H1 (cell line): ENCODE results near the gene RGS21. TPM values are rescaled to one million over a fixed set of nuclear protein-coding genes. Genes with fewer than 3 reads are reported as not detected.

Experiments
- CTCF ChIA-PET: fragments of 300-600 bp; sonication (Branson Sonifier 250); formaldehyde crosslinking; loops from one replicate; lab custom pipeline; 2021; ENCODE audit not compliant: partially characterized antibody; lab: Charles Lee
- POLR2A ChIA-PET: fragments of 300-600 bp; sonication (Branson Sonifier 250); formaldehyde crosslinking; loops from one replicate; lab custom pipeline; 2021; ENCODE audit warnings: inconsistent platforms; ENCODE audit not compliant: partially characterized antibody; lab: Charles Lee
- DNase-seq, 2 experiments: peaks; one replicate each; pipeline versions ENCODE4 v3.0.0 to v3.0.0-alpha.2; 2010 to 2022; ENCODE audit warnings: low spot score in 2 of 2, low read depth in 1 of 2, mixed read lengths in 1 of 2
- FAIRE-seq: peaks from 2 replicates; lab custom pipeline; 2011; peaks lifted over from hg19 to GRCh38; lab: Jason Lieb, UNC
- H2AFZ ChIP-seq: 2 replicates; pipeline ENCODE4 v1.8.1; 2012; ENCODE audit warnings: low read length, inconsistent platforms
- H2AK5ac ChIP-seq: 2 replicates; pipeline ENCODE4 v1.6.1; 2013; ENCODE audit warnings: low read depth, low read length
- H2BK120ac ChIP-seq: replicated peaks from 2 replicates; pipeline ENCODE3; 2013; ENCODE audit warnings: low read depth, low read length, inconsistent platforms
- H2BK12ac ChIP-seq: 2 replicates; pipeline ENCODE4 v1.6.1; 2013; ENCODE audit warnings: low read depth, low read length
- H2BK15ac ChIP-seq: 2 replicates; pipeline ENCODE4 v1.6.1; 2013; ENCODE audit warnings: low read length
- H2BK20ac ChIP-seq: 2 replicates; pipeline ENCODE4 v1.6.1; 2013; ENCODE audit warnings: low read length
- H2BK5ac ChIP-seq: 2 replicates; pipeline ENCODE4 v1.6.1; 2013; ENCODE audit warnings: low read depth, low read length
- H3K14ac ChIP-seq: 2 replicates; pipeline ENCODE4 v1.6.1; 2013; ENCODE audit warnings: inconsistent platforms; ENCODE audit not compliant: insufficient read length
- H3K18ac ChIP-seq: 2 replicates; pipeline ENCODE4 v1.6.1; 2013; ENCODE audit warnings: low read length; ENCODE audit errors: extremely low read depth
- H3K23ac ChIP-seq: 2 replicates; pipeline ENCODE4 v1.6.1; 2013; ENCODE audit warnings: inconsistent platforms; ENCODE audit not compliant: insufficient read length
- H3K23me2 ChIP-seq: 2 replicates; pipeline ENCODE4 v1.6.1; 2013; ENCODE audit warnings: low read depth, low read length
- H3K27ac ChIP-seq: 2 replicates; pipeline ENCODE4 v1.6.1; 2011; ENCODE audit warnings: low read depth, low read length, inconsistent platforms
- H3K27me3 ChIP-seq, 4 experiments: replicated peaks in 1 of 4; 1 replicate in 1 of 4; 2 replicates in 3 of 4; pipeline versions ENCODE4 v1.6.1 to v1.8.1; 2011 to 2013; ENCODE audit warnings: low read length in 3 of 4, mild to moderate bottlenecking in 3 of 4, inconsistent platforms in 2 of 4, mixed read lengths in 2 of 4, moderate library complexity in 1 of 4; ENCODE audit not compliant: control insufficient read depth in 3 of 4, insufficient read depth in 3 of 4; ENCODE audit errors: extremely low read depth in 1 of 4
- H3K36me3 ChIP-seq, 4 experiments: 2 replicates each; pipeline versions ENCODE4 v1.6.1 to v1.8.1; 2011 to 2013; ENCODE audit warnings: mild to moderate bottlenecking in 4 of 4, low read length in 3 of 4, moderate library complexity in 2 of 4, control low read depth in 1 of 4, inconsistent platforms in 1 of 4; ENCODE audit not compliant: insufficient read depth in 4 of 4, control insufficient read depth in 2 of 4
- H3K4ac ChIP-seq: replicated peaks from 2 replicates; pipeline ENCODE3; 2013; ENCODE audit warnings: low read length, low read depth, mixed read lengths, inconsistent platforms; ENCODE audit not compliant: insufficient read length
- H3K4me1 ChIP-seq, 4 experiments: replicated peaks in 1 of 4; 1 replicate in 1 of 4; 2 replicates in 3 of 4; pipeline versions ENCODE4 v1.6.1 to v1.8.1; 2011 to 2013; ENCODE audit warnings: low read length in 3 of 4, inconsistent platforms in 2 of 4, mixed read lengths in 1 of 4; ENCODE audit not compliant: insufficient read depth in 4 of 4, control insufficient read depth in 3 of 4
- H3K4me2 ChIP-seq, 2 experiments: 2 replicates each; pipeline versions ENCODE4 v1.6.1 to v1.8.1; 2011 to 2013; ENCODE audit warnings: low read depth in 2 of 2, low read length in 2 of 2, control low read depth in 1 of 2, inconsistent platforms in 1 of 2, mild to moderate bottlenecking in 1 of 2; ENCODE audit not compliant: insufficient read depth in 1 of 2
- H3K4me3 ChIP-seq, 4 experiments: fragments of 200-600, 300-600 bp in 1 of 4; sonication (generic), shearing (Covaris generic), sonication (Bioruptor Twin) in 1 of 4; 2 replicates each; pipeline versions ENCODE4 v1.5.1 to v1.8.1; 2011 to 2016; ENCODE audit warnings: low read length in 4 of 4, low read depth in 3 of 4, control low read depth in 2 of 4, inconsistent platforms in 2 of 4, mild to moderate bottlenecking in 2 of 4, mixed read lengths in 1 of 4, moderate library complexity in 1 of 4; ENCODE audit not compliant: insufficient read depth in 2 of 4; ENCODE audit errors: extremely low read depth in 1 of 4
- H3K56ac ChIP-seq: replicated peaks from 2 replicates; pipeline ENCODE3; 2013; ENCODE audit warnings: low read depth, mild to moderate bottlenecking, mixed read lengths, low read length, inconsistent platforms; ENCODE audit not compliant: insufficient read length
- H3K79me1 ChIP-seq: 2 replicates; pipeline ENCODE4 v1.6.1; 2013; ENCODE audit warnings: low read depth, low read length, control low read depth
- H3K79me2 ChIP-seq, 2 experiments: 2 replicates each; pipeline versions ENCODE4 v1.6.1 to v1.8.1; 2012 to 2013; ENCODE audit warnings: low read length in 2 of 2, mild to moderate bottlenecking in 2 of 2, inconsistent platforms in 1 of 2; ENCODE audit not compliant: insufficient read depth in 2 of 2, control insufficient read depth in 1 of 2
- H3K9ac ChIP-seq, 4 experiments: replicated peaks in 1 of 4; 1 replicate in 1 of 4; 2 replicates in 3 of 4; pipeline versions ENCODE4 v1.6.1 to v1.8.1; 2011 to 2013; ENCODE audit warnings: low read depth in 3 of 4, low read length in 3 of 4, control low read depth in 2 of 4, mild to moderate bottlenecking in 2 of 4, moderate library complexity in 2 of 4, inconsistent platforms in 1 of 4; ENCODE audit errors: extremely low read depth in 1 of 4
- H3K9me3 ChIP-seq, 2 experiments: 2 replicates each; pipeline versions ENCODE4 v1.6.1 to v1.8.1; 2012 to 2013; ENCODE audit warnings: mild to moderate bottlenecking in 2 of 2, moderate library complexity in 2 of 2, control low read depth in 1 of 2, inconsistent platforms in 1 of 2, low read depth in 1 of 2, low read length in 1 of 2, mixed read lengths in 1 of 2; ENCODE audit not compliant: insufficient read depth in 2 of 2
- H4K20me1 ChIP-seq, 2 experiments: replicated peaks in 1 of 2; 2 replicates each; pipeline versions ENCODE3 to v1.8.1; 2011 to 2013; ENCODE audit warnings: inconsistent platforms in 2 of 2, low read length in 2 of 2, mild to moderate bottlenecking in 1 of 2; ENCODE audit not compliant: insufficient read depth in 2 of 2, control insufficient read depth in 1 of 2
- H4K5ac ChIP-seq: 2 replicates; pipeline ENCODE4 v1.6.1; 2013; ENCODE audit warnings: low read length, low read depth, mixed read lengths, inconsistent platforms; ENCODE audit not compliant: insufficient read length
- H4K8ac ChIP-seq: 2 replicates; pipeline ENCODE4 v1.8.0; 2013; ENCODE audit warnings: mild to moderate bottlenecking, moderate library complexity, low read length, inconsistent platforms; ENCODE audit not compliant: insufficient read depth; ENCODE audit errors: extremely low read depth
- H4K91ac ChIP-seq: replicated peaks from 2 replicates; pipeline ENCODE3; 2013; ENCODE audit warnings: low read length, mixed read lengths, inconsistent platforms; ENCODE audit not compliant: insufficient read length
- CBX8 ChIP-seq: fragments of 300-800, 300-1000 bp; sonication (generic); IDR thresholded peaks from 2 replicates; pipeline ENCODE4 v1.7.1; 2016; ENCODE audit warnings: low read depth, low read length, borderline replicate concordance
- GTF2F1 ChIP-seq: IDR thresholded peaks from 2 replicates; pipeline ENCODE4 v1.6.1; 2012; ENCODE audit warnings: low read depth, low read length, improper control_type of control experiment, borderline replicate concordance
- KDM5A ChIP-seq: fragments of 200-600 bp; IDR thresholded peaks from 2 replicates; pipeline ENCODE4 v1.7.1; 2012; ENCODE audit warnings: mild to moderate bottlenecking, low read length, inconsistent platforms, mixed read lengths
- RFX5 ChIP-seq: IDR thresholded peaks from 2 replicates; pipeline ENCODE4 v1.6.1; 2011; ENCODE audit warnings: low read depth, low read length, improper control_type of control experiment, borderline replicate concordance
- SAP30 ChIP-seq: fragments of 300-600 bp; sonication (generic); IDR thresholded peaks from 2 replicates; pipeline ENCODE4 v1.7.1; 2012; ENCODE audit warnings: low read length, moderate library complexity, mild to moderate bottlenecking, inconsistent platforms; ENCODE audit not compliant: insufficient read depth, insufficient replicate concordance
- ZNF274 ChIP-seq: IDR thresholded peaks from 2 replicates; pipeline ENCODE4 v1.7.0; 2012; ENCODE audit warnings: low read length, borderline replicate concordance; ENCODE audit errors: extremely low read depth
- WGBS, 2 experiments: shearing (Covaris generic) in 1 of 2; methylation state at CpG; one replicate each; pipeline versions ENCODE4 v1.1.6 to v1.1.7; 2013 to 2015; ENCODE audit warnings: low lambda C conversion rate in 2 of 2, mixed read lengths in 2 of 2, inconsistent platforms in 1 of 2, low coverage in 1 of 2, missing lambda C conversion rate in 1 of 2; ENCODE audit not compliant: insufficient replicate concordance in 2 of 2, insufficient coverage in 1 of 2, insufficient read length in 1 of 2; ENCODE audit errors: extremely low coverage in 1 of 2, missing lambda C conversion rate in 1 of 2; 5-methylcytosine and 5-hydroxymethylcytosine counted together
- polyA plus RNA-seq, 7 experiments: library from polyadenylated mRNA; depleted of rRNA in 3 of 7; stranded (reverse) in 5 of 7; unstranded in 2 of 7; fragments of >200 nt in 5 of 7; fragments of 200-250 nt in 2 of 7; gene quantifications; 1 replicate in 5 of 7; 2 replicates in 1 of 7; 4 replicates in 1 of 7; pipeline versions ENCODE4 v1.2.1 to v1.2.3, GENCODE V29; 2011 to 2013; ENCODE audit warnings: missing spikeins in 2 of 7, mixed read lengths in 2 of 7
- total RNA-seq: library from RNA; stranded (reverse); fragmentation: NEBNext Ultra II Directional; extraction: Animal tissue kit (Norgen Biotek cat#: 25700); gene quantifications from 2 replicates; pipeline ENCODE4 v1.2.1, GENCODE V29; 2021
- TF ChIP-seq, protein P1 (sequence below): IDR thresholded peaks from 2 replicates; pipeline ENCODE4 v1.6.1; 2011; ENCODE audit warnings: low read depth, mild to moderate bottlenecking, low read length; ENCODE audit not compliant: insufficient read depth
- TF ChIP-seq, protein P2 (sequence below): IDR thresholded peaks from 2 replicates; pipeline ENCODE4 v1.6.1; 2011; ENCODE audit warnings: low read length, improper control_type of control experiment

The RGS21 gene
- total and polyA plus RNA-seq, 2 of the 8 experiments (the other 6 are each of a cell fraction or from before 2014, with no cell fraction given): not detected

DNA sequence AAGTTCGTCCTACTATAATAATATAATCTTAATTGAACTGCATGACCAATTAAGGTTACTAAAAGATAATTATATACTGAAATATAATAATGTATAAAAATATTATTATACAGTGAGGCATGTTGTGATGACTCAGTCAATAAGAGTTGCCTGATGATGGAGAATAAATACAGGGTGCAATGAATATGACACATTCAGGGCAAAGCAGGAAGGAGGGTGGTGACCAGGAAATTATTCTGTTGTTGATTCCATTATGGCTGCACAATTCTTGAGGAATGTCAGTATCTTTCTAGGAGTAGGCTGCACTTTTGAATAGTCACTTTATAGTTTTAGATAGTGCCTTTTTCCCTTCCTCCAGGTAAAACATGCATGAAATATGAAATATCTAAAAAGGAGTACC, 46.4 kb upstream of the RGS21 start:
- no peak overlapping the region for H3K4ac ChIP-seq
- H3K18ac ChIP-seq: no peak overlapping the region
- no peak overlapping the region for H3K14ac ChIP-seq
- no peak overlapping the region for H3K4me3 ChIP-seq
- H2BK12ac ChIP-seq: no peak overlapping the region
- H3K4me2 ChIP-seq: no peak overlapping the region
- no peaks in the 10 kb centered on the region for H4K20me1 ChIP-seq
- H3K27me3 ChIP-seq: no peaks in the 10 kb centered on the region
- H3K79me1 ChIP-seq: no peaks in the 10 kb centered on the region
- no peak overlapping the region for H3K27ac ChIP-seq
- H2BK120ac ChIP-seq: no peak overlapping the region
- no peak overlapping the region for H2AK5ac ChIP-seq
- no peak overlapping the region for H3K56ac ChIP-seq
- H3K9ac ChIP-seq: no peak overlapping the region
- POLR2A ChIA-PET: no interaction called here
- H3K9me3 ChIP-seq: no peaks in the 10 kb centered on the region
- H3K4me1 ChIP-seq: no peaks in the 10 kb centered on the region
- H4K5ac ChIP-seq: no peak overlapping the region
- CTCF ChIA-PET: no interaction called here
- H4K8ac ChIP-seq: no peak overlapping the region
- DNase-seq: no peak
- TF ChIP-seq ZNF274 (no peak), KDM5A (no peak), SAP30 (no peak), GTF2F1 (no peak), CBX8 (no peak), RFX5 (no peak)
- TF ChIP-seq, protein P1, sequence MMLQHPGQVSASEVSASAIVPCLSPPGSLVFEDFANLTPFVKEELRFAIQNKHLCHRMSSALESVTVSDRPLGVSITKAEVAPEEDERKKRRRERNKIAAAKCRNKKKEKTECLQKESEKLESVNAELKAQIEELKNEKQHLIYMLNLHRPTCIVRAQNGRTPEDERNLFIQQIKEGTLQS: no peak
- TF ChIP-seq, protein P2, sequence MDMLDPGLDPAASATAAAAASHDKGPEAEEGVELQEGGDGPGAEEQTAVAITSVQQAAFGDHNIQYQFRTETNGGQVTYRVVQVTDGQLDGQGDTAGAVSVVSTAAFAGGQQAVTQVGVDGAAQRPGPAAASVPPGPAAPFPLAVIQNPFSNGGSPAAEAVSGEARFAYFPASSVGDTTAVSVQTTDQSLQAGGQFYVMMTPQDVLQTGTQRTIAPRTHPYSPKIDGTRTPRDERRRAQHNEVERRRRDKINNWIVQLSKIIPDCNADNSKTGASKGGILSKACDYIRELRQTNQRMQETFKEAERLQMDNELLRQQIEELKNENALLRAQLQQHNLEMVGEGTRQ: no peak
- H3K23me2 ChIP-seq: no peaks in the 10 kb centered on the region
- no peak overlapping the region for H4K91ac ChIP-seq
- no peak overlapping the region for H2BK15ac ChIP-seq
- H3K79me2 ChIP-seq: no peaks in the 10 kb centered on the region
- no peak for FAIRE-seq
- no peak overlapping the region for H2AFZ ChIP-seq
- WGBS, 2 experiments: 93% methylated on average over 1 of the region's 1 CpG; no CpG with 5 or more reads in 1 of the 2 experiments
- H2BK20ac ChIP-seq: no peak overlapping the region
- no peaks in the 10 kb centered on the region for H3K36me3 ChIP-seq
- H2BK5ac ChIP-seq: no peak overlapping the region
- no peak overlapping the region for H3K23ac ChIP-seq
